ENCODE measurements around the gene SCYL1.

DNA sequence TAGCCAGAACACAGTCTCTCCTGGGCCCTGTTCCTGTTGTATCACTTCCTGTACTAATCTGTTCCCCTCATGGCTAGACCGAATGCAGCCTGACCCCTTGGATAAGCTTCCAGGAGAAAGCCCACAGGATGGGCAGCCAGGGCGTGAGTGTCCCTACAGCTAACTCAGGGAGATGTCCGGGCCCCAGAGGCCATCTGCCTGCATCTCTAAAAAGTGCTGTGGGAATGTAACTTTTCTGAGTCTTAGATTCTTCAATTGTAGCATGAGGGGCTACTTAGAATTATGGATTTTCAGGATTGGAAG, 33.8 kb upstream of the SCYL1 start:
- TF ChIP-seq, protein P1, sequence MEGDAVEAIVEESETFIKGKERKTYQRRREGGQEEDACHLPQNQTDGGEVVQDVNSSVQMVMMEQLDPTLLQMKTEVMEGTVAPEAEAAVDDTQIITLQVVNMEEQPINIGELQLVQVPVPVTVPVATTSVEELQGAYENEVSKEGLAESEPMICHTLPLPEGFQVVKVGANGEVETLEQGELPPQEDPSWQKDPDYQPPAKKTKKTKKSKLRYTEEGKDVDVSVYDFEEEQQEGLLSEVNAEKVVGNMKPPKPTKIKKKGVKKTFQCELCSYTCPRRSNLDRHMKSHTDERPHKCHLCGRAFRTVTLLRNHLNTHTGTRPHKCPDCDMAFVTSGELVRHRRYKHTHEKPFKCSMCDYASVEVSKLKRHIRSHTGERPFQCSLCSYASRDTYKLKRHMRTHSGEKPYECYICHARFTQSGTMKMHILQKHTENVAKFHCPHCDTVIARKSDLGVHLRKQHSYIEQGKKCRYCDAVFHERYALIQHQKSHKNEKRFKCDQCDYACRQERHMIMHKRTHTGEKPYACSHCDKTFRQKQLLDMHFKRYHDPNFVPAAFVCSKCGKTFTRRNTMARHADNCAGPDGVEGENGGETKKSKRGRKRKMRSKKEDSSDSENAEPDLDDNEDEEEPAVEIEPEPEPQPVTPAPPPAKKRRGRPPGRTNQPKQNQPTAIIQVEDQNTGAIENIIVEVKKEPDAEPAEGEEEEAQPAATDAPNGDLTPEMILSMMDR (IDR thresholded peaks at IDR 0.05) = no peak
- no peak for TF ChIP-seq POLR2A (IDR thresholded peaks at IDR 0.05)
